Activated T-helper 1 cell treated with anti-CD3 and anti-CD28 coated beads, Interleukin-12 subunit alpha, Interleukin-12 subunit beta, Interleukin-2, Interleukin-4 antibody, amounts not matched to agents 30 ng/mL and 10 ng/mL and 1 ng/mL, durations not matched to agents 14 hours and 24 hours and 36 hours (primary cell): ENCODE measurements around the gene TNRC6B. TPM values are rescaled to one million over a fixed set of nuclear protein-coding genes. Genes with fewer than 3 reads are reported as not detected.

Experiments used
- DNase-seq: peaks from one replicate; pipeline ENCODE4 v3.0.0; 2021; ENCODE audit warnings: low spot score
- H3K27ac Mint-ChIP-seq: one replicate; pipeline ENCODE4 v1.8.0; 2021; ENCODE audit warnings: mild to moderate bottlenecking, mixed read lengths
- H3K27me3 Mint-ChIP-seq: one replicate; pipeline ENCODE4 v1.8.0; 2022; ENCODE audit warnings: mild to moderate bottlenecking, moderate library complexity, mixed read lengths; ENCODE audit not compliant: insufficient read depth
- H3K36me3 Mint-ChIP-seq: one replicate; pipeline ENCODE4 v1.8.0; 2021; ENCODE audit warnings: low read depth, mixed read lengths
- H3K4me1 Mint-ChIP-seq: one replicate; pipeline ENCODE4 v1.8.0; 2021; ENCODE audit warnings: low read depth, mixed read lengths
- H3K4me3 Mint-ChIP-seq: one replicate; pipeline ENCODE4 v1.8.0; 2021; ENCODE audit warnings: mild to moderate bottlenecking, moderate library complexity, mixed read lengths
- H3K9me3 Mint-ChIP-seq: one replicate; pipeline ENCODE4 v1.8.0; 2021; ENCODE audit warnings: mixed read lengths
- intact Hi-C: fragments of 100-400 bp; cut with micrococcal nuclease; formaldehyde crosslinking; loops from one replicate; pipeline ENCODE4 v1.15.1; 2024
- total RNA-seq: library from RNA; stranded (reverse); gene quantifications from 2 replicates; pipeline ENCODE4 v1.2.3, GENCODE V29; 2022

The TNRC6B gene
- total RNA-seq, 1 donor from 2014 or later = 26.2 TPM

DNA sequence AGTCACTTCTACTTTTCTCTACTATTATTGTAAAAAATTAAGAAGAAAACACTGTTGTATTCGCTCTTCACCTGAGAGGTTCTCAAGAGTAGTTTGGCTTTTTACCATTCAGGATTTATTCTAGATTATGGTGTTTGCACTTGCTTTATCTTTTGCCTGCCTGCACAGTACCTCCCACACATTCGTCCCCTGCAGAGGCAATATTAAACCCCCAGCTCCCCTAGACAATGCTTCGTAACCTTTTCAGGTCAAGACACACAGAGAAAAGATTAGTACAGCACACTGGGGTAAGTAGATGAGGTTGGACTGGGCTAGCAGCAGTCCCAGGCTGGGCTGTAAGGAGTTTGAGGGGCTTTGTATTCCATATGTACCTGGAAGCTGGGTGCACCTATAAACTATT is 62.4 kb downstream of the TNRC6B start:
- Mint-ChIP-seq H3K9me3 (no peaks in the 10 kb centered on the region), H3K27ac (peak overlapping the region; percentile 74), H3K4me3 (no peak overlapping the region), H3K27me3 (no peaks in the 10 kb centered on the region), H3K4me1 (peaks cover 63% of the 10 kb centered on the region), H3K36me3 (peaks cover 12% of the 10 kb centered on the region)
- DNase-seq = no peak
- intact Hi-C loops = loop anchor here (1.0 to 2.0 kb wide), 5 partner anchors 10 to 189 kb away; no protein-coding TSS in a partner anchor

GRCh38 chr22:40240686-40241085 is 63.0 kb downstream of the TNRC6B start:
- Mint-ChIP-seq H3K4me1 (peaks cover 63% of the 10 kb centered on the region), H3K4me3 (no peak overlapping the region), H3K36me3 (peaks cover 14% of the 10 kb centered on the region)

GRCh38 chr22:40241200-40241763 is 63.6 kb downstream of the TNRC6B start:
- no peak for DNase-seq
- intact Hi-C loops = loop anchor here (1.0 to 2.0 kb wide), 6 partner anchors 36 to 190 kb away; partner anchors contain the start of gene TNRC6B
- Mint-ChIP-seq H3K9me3 (no peaks in the 10 kb centered on the region), H3K4me3 (peak overlapping the region; percentile 21), H3K4me1 (peaks cover 59% of the 10 kb centered on the region), H3K27ac (peak overlapping the region; percentile 74), H3K27me3 (no peaks in the 10 kb centered on the region), H3K36me3 (peaks cover 13% of the 10 kb centered on the region)

More at GRCh38 chr22:40240686-40241085, 63.0 kb downstream of the TNRC6B start:
- intact Hi-C loops = loop anchor here (1.0 to 2.0 kb wide), 7 partner anchors 10 to 190 kb away; partner anchors contain the start of gene TNRC6B
- peak; percentile 11 for DNase-seq
- H3K27me3 Mint-ChIP-seq = no peaks in the 10 kb centered on the region
- no peaks in the 10 kb centered on the region for H3K9me3 Mint-ChIP-seq
- peak overlapping the region; percentile 74 for H3K27ac Mint-ChIP-seq

GRCh38 chr22:40243891-40244290 is 66.2 kb downstream of the TNRC6B start:
- Mint-ChIP-seq H3K27me3 (no peaks in the 10 kb centered on the region), H3K36me3 (peaks cover 10% of the 10 kb centered on the region), H3K9me3 (no peaks in the 10 kb centered on the region), H3K4me1 (peaks cover 54% of the 10 kb centered on the region), H3K4me3 (peak overlapping the region; percentile 28), H3K27ac (peak overlapping the region; percentile 62)
- no peak for DNase-seq
- intact Hi-C loops = no loop called here

- Mint-ChIP-seq H3K27me3 (no peaks in the 10 kb centered on the region), H3K27ac (no peak overlapping the region), H3K4me1 (peaks cover 61% of the 10 kb centered on the region), H3K36me3 (peaks cover 10% of the 10 kb centered on the region), H3K4me3 (no peak overlapping the region), H3K9me3 (no peaks in the 10 kb centered on the region)
- intact Hi-C loops = no loop called here
- DNase-seq = no peak
Measured at GRCh38 chr22:40244586-40244985, 66.9 kb downstream of the TNRC6B start.

GRCh38 chr22:40247976-40248375 is 70.3 kb downstream of the TNRC6B start:
- DNase-seq = peak; percentile 28
- Mint-ChIP-seq H3K9me3 (no peaks in the 10 kb centered on the region), H3K4me3 (no peak overlapping the region), H3K27ac (peak overlapping the region; percentile 71), H3K4me1 (peaks cover 61% of the 10 kb centered on the region), H3K36me3 (peaks cover 19% of the 10 kb centered on the region), H3K27me3 (no peaks in the 10 kb centered on the region)
- intact Hi-C loops = no loop called here

DNA sequence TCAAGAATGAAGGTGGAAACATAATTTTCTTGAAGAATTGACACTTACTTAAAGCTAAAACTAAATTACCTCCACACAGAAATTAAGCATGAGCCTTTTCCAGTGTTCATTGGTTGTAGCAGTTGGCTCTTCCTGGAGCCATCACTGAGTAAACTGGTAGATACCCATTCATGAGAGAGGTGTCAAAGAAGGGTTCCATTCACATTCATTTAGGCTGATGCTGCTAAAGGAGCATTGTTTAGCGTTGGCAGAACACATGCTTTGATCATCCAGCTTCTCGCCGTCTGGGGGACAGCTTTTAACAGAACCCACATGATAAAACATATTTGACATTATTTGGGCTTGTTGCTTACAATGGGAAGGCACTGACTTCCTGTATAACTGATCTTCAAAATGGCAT is 71.6 kb downstream of the TNRC6B start:
- no peak overlapping the region for H3K4me3 Mint-ChIP-seq
- no peak overlapping the region for H3K27ac Mint-ChIP-seq
- peaks cover 63% of the 10 kb centered on the region for H3K4me1 Mint-ChIP-seq

GRCh38 chr22:40250608-40251007 is 72.9 kb downstream of the TNRC6B start:
- no peak for DNase-seq
- peak overlapping the region; percentile 10 for H3K27ac Mint-ChIP-seq
- H3K36me3 Mint-ChIP-seq = peaks cover 26% of the 10 kb centered on the region
- intact Hi-C loops = loop anchor here (1.0 to 5.0 kb wide), 6 partner anchors 8 to 74 kb away; partner anchors contain the start of gene TNRC6B
- H3K27me3 Mint-ChIP-seq = no peaks in the 10 kb centered on the region
- peaks cover 58% of the 10 kb centered on the region for H3K4me1 Mint-ChIP-seq
- no peaks in the 10 kb centered on the region for H3K9me3 Mint-ChIP-seq
- no peak overlapping the region for H3K4me3 Mint-ChIP-seq

More for the DNA sequence above, 71.6 kb downstream of the TNRC6B start:
- Mint-ChIP-seq H3K36me3 (peaks cover 27% of the 10 kb centered on the region), H3K9me3 (no peaks in the 10 kb centered on the region), H3K27me3 (no peaks in the 10 kb centered on the region)
- no peak for DNase-seq
- intact Hi-C loops = no loop called here

- peaks cover 58% of the 10 kb centered on the region for H3K4me1 Mint-ChIP-seq
- H3K9me3 Mint-ChIP-seq = no peaks in the 10 kb centered on the region
- H3K27me3 Mint-ChIP-seq = no peaks in the 10 kb centered on the region
- H3K4me3 Mint-ChIP-seq = no peak overlapping the region
- H3K27ac Mint-ChIP-seq = peak overlapping the region; percentile 10
- no peak for DNase-seq
- peaks cover 23% of the 10 kb centered on the region for H3K36me3 Mint-ChIP-seq
- intact Hi-C loops = loop anchor here (2.0 to 5.0 kb wide), 3 partner anchors 36 to 74 kb away; no protein-coding TSS in a partner anchor
Measured at GRCh38 chr22:40251106-40251505, 73.4 kb downstream of the TNRC6B start.

DNA sequence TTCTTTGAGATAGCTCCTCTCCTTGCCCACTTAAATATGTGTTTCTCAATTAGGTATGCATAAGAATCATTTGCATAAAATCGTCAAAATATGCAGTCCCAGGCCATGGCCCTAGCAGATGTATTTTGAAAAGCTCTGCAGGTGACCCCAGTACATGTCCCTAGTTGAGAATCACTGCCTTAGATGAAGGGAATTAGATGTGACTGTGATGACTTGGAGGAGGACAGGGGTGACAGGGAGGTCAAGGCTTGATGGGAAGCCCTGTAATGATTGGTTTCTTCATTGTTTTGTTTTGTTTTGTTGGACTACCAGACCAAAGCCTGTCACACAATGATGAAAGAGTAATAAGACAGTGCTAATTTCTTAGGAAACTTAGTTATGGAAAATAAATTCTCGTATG is 74.4 kb downstream of the TNRC6B start:
- H3K4me3 Mint-ChIP-seq = no peak overlapping the region
- no peak for DNase-seq
- H3K36me3 Mint-ChIP-seq = peaks cover 20% of the 10 kb centered on the region
- no peaks in the 10 kb centered on the region for H3K9me3 Mint-ChIP-seq
- intact Hi-C loops = loop anchor here (5.0 kb wide), 1 partner anchor 35 kb away; no protein-coding TSS in a partner anchor
- no peak overlapping the region for H3K27ac Mint-ChIP-seq
- peaks cover 62% of the 10 kb centered on the region for H3K4me1 Mint-ChIP-seq
- H3K27me3 Mint-ChIP-seq = no peaks in the 10 kb centered on the region

GRCh38 chr22:40256516-40256915 is 78.8 kb downstream of the TNRC6B start:
- Mint-ChIP-seq H3K9me3 (no peaks in the 10 kb centered on the region), H3K36me3 (peaks cover 27% of the 10 kb centered on the region), H3K27me3 (no peaks in the 10 kb centered on the region), H3K4me3 (no peak overlapping the region), H3K4me1 (peaks cover 34% of the 10 kb centered on the region), H3K27ac (no peak overlapping the region)
- no peak for DNase-seq
- intact Hi-C loops = no loop called here

GRCh38 chr22:40258017-40258416 is 80.3 kb downstream of the TNRC6B start:
- no peak for DNase-seq
- Mint-ChIP-seq H3K9me3 (no peaks in the 10 kb centered on the region), H3K27ac (peak overlapping the region; percentile 40), H3K27me3 (no peaks in the 10 kb centered on the region), H3K4me3 (no peak overlapping the region), H3K36me3 (peaks cover 28% of the 10 kb centered on the region), H3K4me1 (peaks cover 29% of the 10 kb centered on the region)
- intact Hi-C loops = loop anchor here (1.0 kb wide), 1 partner anchor 8 kb away; no protein-coding TSS in a partner anchor

DNA sequence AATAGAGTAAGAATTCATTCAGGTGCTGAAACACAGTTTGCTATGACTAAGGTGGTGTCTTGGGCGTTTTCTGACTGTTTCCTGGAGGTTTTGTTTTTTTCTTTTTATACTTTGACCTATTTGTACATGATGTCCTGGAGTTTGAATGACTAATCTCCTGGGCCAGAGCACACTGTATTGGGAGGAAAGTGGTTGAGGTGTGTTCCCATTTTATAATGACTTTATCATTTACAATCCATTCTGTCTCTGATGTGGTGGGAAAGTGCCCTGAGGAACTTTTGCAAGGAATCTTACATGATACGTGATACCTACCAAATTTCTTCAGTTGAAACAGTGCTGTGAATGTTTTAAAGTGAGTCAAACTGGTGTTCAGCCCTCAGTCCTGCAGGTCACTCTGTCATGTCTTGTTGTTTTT is 80.8 kb downstream of the TNRC6B start:
- Mint-ChIP-seq H3K4me1 (peaks cover 29% of the 10 kb centered on the region), H3K36me3 (peaks cover 30% of the 10 kb centered on the region), H3K27me3 (no peaks in the 10 kb centered on the region), H3K4me3 (no peak overlapping the region), H3K27ac (peak overlapping the region; percentile 40), H3K9me3 (no peaks in the 10 kb centered on the region)
- intact Hi-C loops = loop anchor here (1.0 kb wide), 1 partner anchor 8 kb away; no protein-coding TSS in a partner anchor
- DNase-seq = no peak
